ENCODE data around the gene RWDD4.

DNA sequence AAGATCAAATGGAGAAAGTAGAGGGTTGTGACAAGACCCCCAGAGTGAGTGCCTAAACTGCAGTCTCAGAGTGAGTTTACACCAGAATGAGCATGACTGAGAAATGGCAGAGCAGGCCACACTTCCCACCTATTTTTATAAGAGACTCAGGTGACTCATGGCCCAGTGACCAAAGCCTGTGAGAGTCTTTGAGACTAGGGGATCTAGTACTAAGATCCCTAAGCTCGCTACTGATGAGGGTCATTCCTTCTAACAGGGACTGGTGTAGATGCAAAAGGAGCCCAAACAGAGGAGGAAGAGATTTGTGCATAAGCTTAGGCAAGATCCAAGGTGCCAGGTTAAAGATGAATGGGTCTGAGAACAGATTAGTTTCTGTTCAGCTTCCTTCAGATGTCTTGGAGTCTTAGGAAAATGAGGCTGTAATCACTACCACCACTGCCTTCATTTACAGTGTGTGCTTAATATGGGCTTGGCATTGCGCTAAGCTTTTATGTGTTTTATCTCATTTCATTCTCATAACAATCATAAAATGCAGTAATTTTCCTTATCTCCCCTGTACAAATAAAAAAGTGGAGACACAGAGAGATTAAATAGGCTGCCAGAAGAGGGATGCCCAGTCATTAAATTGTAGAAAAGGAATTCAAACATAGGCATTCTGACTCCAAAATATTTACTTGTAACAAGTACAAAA is 62.8 kb downstream of the RWDD4 start:
- no peak for TF ChIP-seq TAF1 (IDR thresholded peaks at IDR 0.05; ENCODE audit: low read depth, low read length)
- no peak for TF ChIP-seq POU2F2 (IDR thresholded peaks at IDR 0.05; ENCODE audit: low read depth, low read length)
